ENCODE results near the gene SNF8. TPM values are rescaled to one million over a fixed set of nuclear protein-coding genes. Genes with fewer than 3 reads are reported as not detected.

The SNF8 gene
- polyA plus RNA-seq, 3 donors, result 91.6 to 162 (median 145) TPM

DNA sequence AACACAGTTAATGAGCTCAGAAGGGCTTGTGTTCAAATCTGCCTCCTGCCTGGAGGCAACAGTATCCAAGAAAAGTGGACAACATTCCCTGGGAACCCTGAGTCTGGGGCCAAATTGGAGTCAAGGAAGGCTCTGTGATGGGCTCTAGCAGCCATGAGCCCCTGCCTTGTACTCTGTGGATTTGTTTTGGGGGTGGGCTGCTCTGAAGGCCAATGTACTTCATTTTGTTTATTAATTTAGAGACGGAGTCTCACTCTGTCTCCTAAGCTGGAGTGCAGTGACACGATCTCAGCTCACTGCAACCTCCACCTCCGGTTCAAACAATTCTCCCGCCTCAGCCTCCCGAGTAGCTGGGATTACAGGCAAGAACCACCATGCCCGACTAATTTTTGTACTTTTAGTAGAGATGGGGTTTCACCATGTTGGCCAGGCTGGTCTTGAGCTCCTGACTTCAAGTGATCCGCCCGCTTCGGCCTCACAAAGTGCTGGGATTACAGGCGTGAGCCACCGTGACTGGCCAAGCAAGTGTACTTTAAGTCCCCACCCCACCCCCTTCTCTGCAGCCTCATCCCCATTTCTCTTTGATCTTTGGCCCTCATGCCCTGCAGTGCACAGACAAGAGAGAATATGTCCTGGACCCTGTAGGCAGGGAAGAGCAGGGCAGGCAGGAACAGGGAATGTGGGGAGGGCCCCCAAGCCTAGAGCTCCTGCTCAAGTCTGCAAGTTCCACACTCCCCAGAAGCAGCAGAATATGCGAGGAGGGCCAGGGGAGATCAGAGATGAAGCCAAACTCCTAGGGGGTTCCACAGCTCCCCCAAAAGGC is 26.4 kb upstream of the SNF8 start:
- intact Hi-C loops (cut with micrococcal nuclease), result no loop called here
- H3K4me3 Mint-ChIP-seq, result peak overlapping the region in 1 of 2 donors; percentile 21

DNA sequence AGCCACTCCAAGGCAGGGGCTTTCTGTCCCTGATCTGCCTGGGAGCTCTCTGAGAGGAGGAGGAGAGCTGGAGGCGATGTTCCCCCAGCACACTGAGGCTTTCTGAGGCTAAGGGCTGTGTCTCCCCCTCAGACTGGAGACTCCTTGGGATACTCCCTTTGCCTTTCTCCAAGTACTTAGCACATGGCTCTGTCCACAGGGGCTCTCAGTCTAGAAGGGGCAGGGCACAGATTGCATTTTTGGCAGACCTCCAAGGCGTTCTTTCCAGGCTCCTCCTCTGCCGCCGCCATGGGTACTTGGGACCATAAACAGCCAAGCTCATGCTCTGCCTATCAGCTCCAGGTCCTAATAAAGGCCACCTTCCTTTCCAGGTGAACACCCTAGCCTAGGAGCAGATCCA is 25.6 kb upstream of the SNF8 start:
- TF ChIP-seq, protein P1, sequence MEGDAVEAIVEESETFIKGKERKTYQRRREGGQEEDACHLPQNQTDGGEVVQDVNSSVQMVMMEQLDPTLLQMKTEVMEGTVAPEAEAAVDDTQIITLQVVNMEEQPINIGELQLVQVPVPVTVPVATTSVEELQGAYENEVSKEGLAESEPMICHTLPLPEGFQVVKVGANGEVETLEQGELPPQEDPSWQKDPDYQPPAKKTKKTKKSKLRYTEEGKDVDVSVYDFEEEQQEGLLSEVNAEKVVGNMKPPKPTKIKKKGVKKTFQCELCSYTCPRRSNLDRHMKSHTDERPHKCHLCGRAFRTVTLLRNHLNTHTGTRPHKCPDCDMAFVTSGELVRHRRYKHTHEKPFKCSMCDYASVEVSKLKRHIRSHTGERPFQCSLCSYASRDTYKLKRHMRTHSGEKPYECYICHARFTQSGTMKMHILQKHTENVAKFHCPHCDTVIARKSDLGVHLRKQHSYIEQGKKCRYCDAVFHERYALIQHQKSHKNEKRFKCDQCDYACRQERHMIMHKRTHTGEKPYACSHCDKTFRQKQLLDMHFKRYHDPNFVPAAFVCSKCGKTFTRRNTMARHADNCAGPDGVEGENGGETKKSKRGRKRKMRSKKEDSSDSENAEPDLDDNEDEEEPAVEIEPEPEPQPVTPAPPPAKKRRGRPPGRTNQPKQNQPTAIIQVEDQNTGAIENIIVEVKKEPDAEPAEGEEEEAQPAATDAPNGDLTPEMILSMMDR (IDR thresholded peaks at IDR 0.05), result no peak
- intact Hi-C loops (cut with micrococcal nuclease), result no loop called here
- H2AFZ ChIP-seq (ENCODE audit: insufficient read depth, low read depth, low read length, poor library complexity, severe bottlenecking), result no peak overlapping the region
- H3K36me3 ChIP-seq (replicated peaks in 1 of 2; ENCODE audit: control insufficient read depth in 1 of 2, insufficient read depth in 2 of 2, low read length in 2 of 2), result no peaks in the 10 kb centered on the region
- no peaks in the 10 kb centered on the region for H3K9me3 Mint-ChIP-seq
- H3K27ac Mint-ChIP-seq, result no peak overlapping the region
- no peaks in the 10 kb centered on the region for H3K79me2 ChIP-seq (ENCODE audit: insufficient read depth, low read length)
- H3K4me3 Mint-ChIP-seq, result no peak overlapping the region
- H3K9ac ChIP-seq (ENCODE audit: insufficient read depth, low read length, poor library complexity, severe bottlenecking), result no peak overlapping the region
- DNase-seq, result no peak
- H3K9me3 ChIP-seq (replicated peaks in 1 of 2; ENCODE audit: control insufficient read depth in 1 of 2, insufficient read depth in 1 of 2, low read length in 2 of 2), result no peaks in the 10 kb centered on the region
- 81% methylated on average over 3 of the region's 4 CpGs for WGBS (ENCODE audit: insufficient coverage)
- H3K27me3 ChIP-seq (ENCODE audit: control insufficient read depth in 2 of 2, insufficient read depth in 2 of 2, low read length in 2 of 2), result peaks cover 3 to 10% of the 10 kb centered on the region in 2 donors
- H3K4me1 Mint-ChIP-seq, result peaks cover 2% of the 10 kb centered on the region
- no peak overlapping the region for H3K4me2 ChIP-seq (replicated peaks; ENCODE audit: extremely low read depth, low read length, poor library complexity, severe bottlenecking)
- no peak overlapping the region for H3K4me3 ChIP-seq (replicated peaks in 1 of 3; ENCODE audit: low read depth in 2 of 3, low read length in 3 of 3)
- H4K20me1 ChIP-seq (ENCODE audit: insufficient read depth, low read length), result no peaks in the 10 kb centered on the region
- H3K4me1 ChIP-seq (ENCODE audit: control insufficient read depth in 1 of 2, insufficient read depth in 2 of 2, low read length in 2 of 2), result no peaks in the 10 kb centered on the region
- H3K27me3 Mint-ChIP-seq (ENCODE audit: low read depth in 3 of 3), result peaks cover 24 to 58% (median 42%) of the 10 kb centered on the region in 3 donors
- no peak overlapping the region for H3K27ac ChIP-seq (ENCODE audit: low read depth in 1 of 2, low read length in 2 of 2)
- H3K36me3 Mint-ChIP-seq, result no peaks in the 10 kb centered on the region

More for the DNA sequence above, 26.4 kb upstream of the SNF8 start:
- Mint-ChIP-seq H3K9me3 (no peaks in the 10 kb centered on the region), H3K27me3 (ENCODE audit: low read depth in 3 of 3) (peaks cover 24 to 63% (median 47%) of the 10 kb centered on the region in 3 donors), H3K4me1 (peaks cover 2% of the 10 kb centered on the region), H3K27ac (peak overlapping the region in 1 of 7 donors; percentile 26), H3K36me3 (no peaks in the 10 kb centered on the region)
- TF ChIP-seq, protein P1 (IDR thresholded peaks at IDR 0.05), result no peak
- Histone ChIP-seq H3K36me3 (replicated peaks in 1 of 2; ENCODE audit: control insufficient read depth in 1 of 2, insufficient read depth in 2 of 2, low read length in 2 of 2) (no peaks in the 10 kb centered on the region), H2AFZ (ENCODE audit: insufficient read depth, low read depth, low read length, poor library complexity, severe bottlenecking) (no peak overlapping the region), H3K9ac (ENCODE audit: insufficient read depth, low read length, poor library complexity, severe bottlenecking) (no peak overlapping the region), H3K4me2 (replicated peaks; ENCODE audit: extremely low read depth, low read length, poor library complexity, severe bottlenecking) (no peak overlapping the region), H3K9me3 (replicated peaks in 1 of 2; ENCODE audit: control insufficient read depth in 1 of 2, insufficient read depth in 1 of 2, low read length in 2 of 2) (no peaks in the 10 kb centered on the region), H3K4me3 (replicated peaks in 1 of 3; ENCODE audit: low read depth in 2 of 3, low read length in 3 of 3) (no peak overlapping the region), H3K4me1 (ENCODE audit: control insufficient read depth in 1 of 2, insufficient read depth in 2 of 2, low read length in 2 of 2) (no peaks in the 10 kb centered on the region), H3K79me2 (ENCODE audit: insufficient read depth, low read length) (no peaks in the 10 kb centered on the region), H3K27me3 (ENCODE audit: control insufficient read depth in 2 of 2, insufficient read depth in 2 of 2, low read length in 2 of 2) (peaks cover 3 to 10% of the 10 kb centered on the region in 2 donors), H3K27ac (ENCODE audit: low read depth in 1 of 2, low read length in 2 of 2) (no peak overlapping the region), H4K20me1 (ENCODE audit: insufficient read depth, low read length) (no peaks in the 10 kb centered on the region)
- 97% methylated on average over 7 of the region's 12 CpGs for WGBS (ENCODE audit: insufficient coverage)
- no peak for DNase-seq

Measured in CD14-positive monocyte (primary cell).